ENCODE results near the gene OLFM2. TPM values are rescaled to one million over a fixed set of nuclear protein-coding genes. Genes with fewer than 3 reads are reported as not detected.

OLFM2 gene
- total RNA-seq, 1 experiment from 2014 or later, result 19.9 TPM

DNA sequence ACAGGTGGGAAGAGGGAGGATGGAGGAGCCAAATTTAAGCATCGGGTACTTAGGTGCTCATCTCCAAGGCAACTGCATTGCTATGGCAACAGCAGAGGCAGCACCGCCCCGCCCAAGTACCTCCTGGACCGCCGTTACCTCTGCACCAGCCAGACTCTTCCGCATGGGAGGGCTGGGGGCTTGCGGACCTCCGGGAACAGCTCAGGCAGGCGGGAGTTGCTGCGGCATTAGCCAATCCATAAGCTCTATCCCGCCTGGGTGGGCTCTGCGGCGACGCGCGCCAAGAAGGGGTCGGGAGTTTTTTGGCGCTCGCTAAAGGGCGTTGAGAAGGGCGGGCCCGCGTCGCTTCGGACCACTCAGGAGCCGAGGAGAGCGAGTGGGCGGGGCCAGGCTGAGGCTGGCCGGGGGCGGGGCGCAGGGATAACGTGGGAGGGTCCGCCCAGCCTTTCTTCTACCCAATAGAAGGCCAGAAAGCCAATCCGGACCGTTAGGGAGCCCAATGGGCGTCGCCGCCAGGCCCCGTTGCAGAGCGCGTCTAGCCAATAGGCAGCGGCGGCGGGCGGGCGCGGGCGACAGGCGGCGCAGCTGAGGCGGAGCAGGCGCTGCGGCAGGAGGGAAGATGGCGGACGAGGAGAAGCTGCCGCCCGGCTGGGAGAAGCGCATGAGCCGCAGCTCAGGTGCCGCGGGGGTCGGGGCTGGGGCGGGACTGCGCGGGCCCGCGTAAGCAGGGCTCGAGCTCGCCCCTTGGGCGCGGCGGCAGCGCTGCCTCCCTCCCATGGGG is 101.4 kb downstream of the OLFM2 start, which contains the start of gene PIN1 (continued):
- peak; percentile 90 for TF ChIP-seq YY1 (IDR thresholded peaks at IDR 0.05; ENCODE audit: extremely low read depth, insufficient replicate concordance, low read depth, low read length)
- TF ChIP-seq TCF7L2 (IDR thresholded peaks at IDR 0.05; ENCODE audit: borderline replicate concordance, extremely low read depth, insufficient read depth, insufficient read length), result no peak
- TF ChIP-seq CEBPB (IDR thresholded peaks at IDR 0.05; ENCODE audit: low read depth), result no peak
- TF ChIP-seq ZNF274 (IDR thresholded peaks at IDR 0.05; ENCODE audit: low read depth, low read length), result no peak
- no peak for TF ChIP-seq POLR2A (IDR thresholded peaks at IDR 0.05; ENCODE audit: borderline replicate concordance, extremely low read depth, insufficient read depth, insufficient read length)
- TF ChIP-seq SP1 (IDR thresholded peaks at IDR 0.05; ENCODE audit: low read depth), result peak; percentile 99
- no peak for TF ChIP-seq EZH2phosphoT487 (IDR thresholded peaks at IDR 0.05; ENCODE audit: borderline replicate concordance)
- TF ChIP-seq, protein P1, sequence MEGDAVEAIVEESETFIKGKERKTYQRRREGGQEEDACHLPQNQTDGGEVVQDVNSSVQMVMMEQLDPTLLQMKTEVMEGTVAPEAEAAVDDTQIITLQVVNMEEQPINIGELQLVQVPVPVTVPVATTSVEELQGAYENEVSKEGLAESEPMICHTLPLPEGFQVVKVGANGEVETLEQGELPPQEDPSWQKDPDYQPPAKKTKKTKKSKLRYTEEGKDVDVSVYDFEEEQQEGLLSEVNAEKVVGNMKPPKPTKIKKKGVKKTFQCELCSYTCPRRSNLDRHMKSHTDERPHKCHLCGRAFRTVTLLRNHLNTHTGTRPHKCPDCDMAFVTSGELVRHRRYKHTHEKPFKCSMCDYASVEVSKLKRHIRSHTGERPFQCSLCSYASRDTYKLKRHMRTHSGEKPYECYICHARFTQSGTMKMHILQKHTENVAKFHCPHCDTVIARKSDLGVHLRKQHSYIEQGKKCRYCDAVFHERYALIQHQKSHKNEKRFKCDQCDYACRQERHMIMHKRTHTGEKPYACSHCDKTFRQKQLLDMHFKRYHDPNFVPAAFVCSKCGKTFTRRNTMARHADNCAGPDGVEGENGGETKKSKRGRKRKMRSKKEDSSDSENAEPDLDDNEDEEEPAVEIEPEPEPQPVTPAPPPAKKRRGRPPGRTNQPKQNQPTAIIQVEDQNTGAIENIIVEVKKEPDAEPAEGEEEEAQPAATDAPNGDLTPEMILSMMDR (IDR thresholded peaks at IDR 0.05 in 2 of 3, conservative IDR thresholded peaks at IDR 0.05 in 1 of 3; ENCODE audit: borderline replicate concordance in 1 of 3, insufficient read depth in 1 of 3, low read depth in 2 of 3, low read length in 2 of 3), result peak in 2 of 3 experiments; percentile 25 to 45; a peak in 3 of 6 replicates
- TF ChIP-seq JUND (IDR thresholded peaks at IDR 0.05), result no peak
- TF ChIP-seq CBX3 (IDR thresholded peaks at IDR 0.05; ENCODE audit: low read depth), result no peak
- TF ChIP-seq, protein P2, sequence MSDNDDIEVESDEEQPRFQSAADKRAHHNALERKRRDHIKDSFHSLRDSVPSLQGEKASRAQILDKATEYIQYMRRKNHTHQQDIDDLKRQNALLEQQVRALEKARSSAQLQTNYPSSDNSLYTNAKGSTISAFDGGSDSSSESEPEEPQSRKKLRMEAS (IDR thresholded peaks at IDR 0.05), result no peak

GRCh38 chr19:9834307-9834725 is 102.0 kb downstream of the OLFM2 start:
- peaks cover 4 to 18% of the 10 kb centered on the region in 2 experiments; a peak in 3 of 4 replicates for H3K4me1 ChIP-seq (ENCODE audit: control insufficient read depth in 1 of 2, insufficient read depth in 2 of 2, low read length in 2 of 2)
- POLR2A ChIA-PET, result no interaction called here
- H3K9me2 ChIP-seq (ENCODE audit: insufficient read depth), result no peaks in the 10 kb centered on the region
- intact Hi-C loops (cut with micrococcal nuclease), result no loop called here
- H3K27ac ChIP-seq (ENCODE audit: low read depth, low read length), result no peak overlapping the region
- no peaks in the 10 kb centered on the region for H3K27me3 ChIP-seq (ENCODE audit: insufficient read depth, low read length)
- TF ChIP-seq, protein P3, sequence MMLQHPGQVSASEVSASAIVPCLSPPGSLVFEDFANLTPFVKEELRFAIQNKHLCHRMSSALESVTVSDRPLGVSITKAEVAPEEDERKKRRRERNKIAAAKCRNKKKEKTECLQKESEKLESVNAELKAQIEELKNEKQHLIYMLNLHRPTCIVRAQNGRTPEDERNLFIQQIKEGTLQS (IDR thresholded peaks at IDR 0.05), result no peak
- TF ChIP-seq EZH2 (IDR thresholded peaks at IDR 0.05) (no peak), FOSL1 (IDR thresholded peaks at IDR 0.05; ENCODE audit: low read depth) (no peak), ELF1 (IDR thresholded peaks at IDR 0.05; ENCODE audit: borderline replicate concordance, low read depth) (no peak)
- H3K36me3 ChIP-seq (ENCODE audit: control insufficient read depth in 1 of 2, insufficient read depth in 2 of 2, low read length in 2 of 2), result peaks cover 9 to 15% of the 10 kb centered on the region in 2 experiments; a peak in 3 of 4 replicates
- peak overlapping the region; percentile 80; the same call in 1 of the 2 replicates for H3K4me2 ChIP-seq (ENCODE audit: low read length)
- DNase-seq (ENCODE audit: low read depth, low spot score), result no peak
- CTCF ChIA-PET, result interaction anchor here (1.3 kb wide), 1 partner anchor 213 kb away, joined by 4 read pairs; no protein-coding TSS in a partner anchor
- peaks cover 3% of the 10 kb centered on the region; the same call in 1 of the 2 replicates for H4K20me1 ChIP-seq (ENCODE audit: insufficient read depth)
- H3K79me2 ChIP-seq (ENCODE audit: insufficient read depth, low read length), result peaks cover 43% of the 10 kb centered on the region
- H3K4me3 ChIP-seq (replicated peaks in 1 of 2; ENCODE audit: low read depth in 1 of 2, low read length in 2 of 2), result peak overlapping the region; percentile 45 to 96; a peak in 3 of 4 replicates
- RAD21 ChIA-PET (ENCODE audit: low non-redundant PET in 1 of 2, low total read pairs in 2 of 2, uncharacterized antibody in 2 of 2, unreplicated experiment in 2 of 2), result no interaction called here
- H3K9ac ChIP-seq (ENCODE audit: low read length), result no peak overlapping the region
- BruUV-seq (replicated peaks), result no TSS peak
- no peaks in the 10 kb centered on the region for H3K9me3 ChIP-seq (ENCODE audit: control insufficient read depth in 1 of 2, insufficient read depth in 1 of 2, low read depth in 1 of 2, low read length in 2 of 2)
- no peak for ATAC-seq
- H2AFZ ChIP-seq (ENCODE audit: low read depth, low read length, poor library complexity, severe bottlenecking), result no peak overlapping the region
